HG02588 (cell line): ENCODE data around the gene ARHGAP42.
A peak's percentile ranks its signal among the peaks of the same experiment; 100 is the strongest.
"Not testable (repeated sequence)": the region's sequence is repeated elsewhere in the genome, so short reads cannot be mapped to it uniquely, and the experiment has no call there.

Experiments used
- ATAC-seq: cut with Tn5 transposase; IDR thresholded peaks from one replicate; pipeline ENCODE4 v1.9.1; 2021; ENCODE audit warnings: mild to moderate bottlenecking, moderate library complexity; ENCODE audit not compliant: unreplicated experiment

Gene ARHGAP42

DNA sequence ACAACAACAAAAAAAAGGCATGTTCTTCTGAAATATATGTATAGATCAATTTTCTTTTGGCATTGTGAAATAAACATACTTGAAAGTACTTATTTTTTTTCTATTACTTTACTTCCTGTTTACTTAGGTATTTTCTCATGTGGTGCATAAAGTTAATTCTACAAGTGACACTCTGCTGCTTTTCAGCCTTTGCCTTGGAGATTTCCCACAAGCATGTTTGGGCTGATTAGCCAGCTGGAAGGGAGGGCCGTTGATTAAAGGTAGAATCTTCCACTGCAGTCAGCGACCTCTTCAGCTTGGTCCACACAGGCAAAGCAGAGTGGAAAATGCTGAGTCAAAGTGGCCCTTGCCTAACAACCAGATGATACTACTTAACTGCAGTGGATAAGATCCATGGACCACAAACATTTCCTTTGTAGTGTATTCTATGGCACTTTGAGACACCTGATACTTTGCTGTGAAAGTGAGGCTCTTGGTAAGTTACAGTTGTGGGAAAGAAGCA lies 176.0 kb downstream of the ARHGAP42 start:
- peak; percentile 64 for ATAC-seq

DNA sequence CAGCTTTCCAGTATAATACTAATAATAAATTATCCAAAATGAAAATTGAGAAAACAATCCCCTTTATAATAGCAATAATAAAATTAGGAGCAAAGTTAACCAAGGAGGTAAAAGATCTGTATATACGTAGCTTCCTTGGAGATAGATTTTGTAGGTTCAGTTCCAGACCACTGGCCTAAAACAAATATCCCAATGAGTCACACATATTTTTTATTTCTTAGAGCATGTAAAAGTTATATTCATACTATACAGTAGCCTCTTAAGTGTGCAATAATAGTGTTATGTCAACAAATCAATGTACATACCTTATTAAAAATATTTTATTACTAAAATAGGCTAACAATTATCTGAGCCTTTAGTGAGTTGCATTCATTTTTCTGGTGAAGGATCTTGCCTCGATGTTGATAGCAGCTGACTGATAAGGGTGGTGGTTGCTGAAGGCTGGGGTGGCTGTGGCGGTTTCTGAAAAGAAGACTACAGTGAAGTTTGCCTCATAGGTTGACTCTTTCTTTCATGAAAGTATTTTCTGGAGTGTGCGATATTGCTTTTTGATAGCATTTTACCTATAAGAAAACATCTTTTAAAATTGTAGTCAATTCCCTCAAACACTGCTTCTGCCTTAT lies 178.5 kb downstream of the ARHGAP42 start:
- no peak for ATAC-seq

DNA sequence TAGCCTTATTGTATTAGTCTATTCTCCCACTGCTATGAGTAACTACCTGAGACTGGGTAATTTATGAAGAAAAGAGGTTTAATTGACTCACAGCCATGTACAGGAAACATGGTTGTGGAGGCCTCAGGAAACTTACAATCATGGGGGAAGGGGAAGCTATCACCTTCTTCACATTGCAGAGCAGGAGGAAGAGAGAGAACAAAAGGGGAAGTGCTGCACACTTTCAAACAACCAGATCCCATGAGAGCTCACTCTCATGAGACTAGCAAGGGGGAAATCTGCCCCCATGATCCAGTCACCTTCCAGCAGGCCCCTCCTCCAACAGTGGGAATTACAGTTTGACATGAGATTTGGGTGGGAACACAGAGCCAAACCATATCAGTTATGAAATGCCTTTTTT lies 179.4 kb downstream of the ARHGAP42 start:
- no peak for ATAC-seq

DNA sequence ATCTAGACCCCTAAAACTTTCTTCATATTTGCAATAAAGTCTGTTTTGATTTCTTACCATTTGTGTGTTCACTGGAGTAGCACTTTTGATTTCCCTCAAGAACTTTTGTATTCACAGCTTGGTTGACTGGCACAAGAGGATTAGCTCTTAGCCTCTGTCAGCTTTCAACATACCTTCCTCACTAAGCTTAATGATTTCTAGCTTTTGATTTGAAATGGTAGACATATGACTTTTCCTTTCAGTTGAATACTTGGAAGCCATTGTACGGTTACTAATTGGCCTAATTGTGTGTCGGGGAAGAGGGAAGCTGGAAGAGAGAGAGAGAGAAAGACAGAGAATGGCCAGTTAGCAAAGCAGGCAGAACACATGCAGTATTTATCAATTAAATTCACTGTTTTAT lies 180.5 kb downstream of the ARHGAP42 start:
- ATAC-seq: no peak

DNA sequence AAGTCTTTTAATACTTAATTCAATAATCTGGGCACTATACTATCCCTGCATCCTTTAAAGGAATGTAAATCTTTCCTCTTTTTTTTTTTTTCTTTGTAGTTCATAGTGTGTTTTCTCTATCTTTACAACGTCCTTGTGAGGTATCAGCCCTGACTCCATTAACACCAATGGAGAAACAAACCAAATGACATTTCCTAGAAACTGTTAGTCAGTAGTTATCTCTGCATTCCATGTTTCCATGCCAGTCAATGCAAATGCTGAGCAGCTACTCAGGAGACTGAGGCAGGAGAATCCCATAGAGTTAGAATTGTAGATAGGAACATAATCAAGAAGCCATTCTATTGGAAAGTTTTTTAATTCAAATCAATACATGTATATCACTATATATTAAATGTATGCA lies 182.2 kb downstream of the ARHGAP42 start:
- no peak for ATAC-seq

DNA sequence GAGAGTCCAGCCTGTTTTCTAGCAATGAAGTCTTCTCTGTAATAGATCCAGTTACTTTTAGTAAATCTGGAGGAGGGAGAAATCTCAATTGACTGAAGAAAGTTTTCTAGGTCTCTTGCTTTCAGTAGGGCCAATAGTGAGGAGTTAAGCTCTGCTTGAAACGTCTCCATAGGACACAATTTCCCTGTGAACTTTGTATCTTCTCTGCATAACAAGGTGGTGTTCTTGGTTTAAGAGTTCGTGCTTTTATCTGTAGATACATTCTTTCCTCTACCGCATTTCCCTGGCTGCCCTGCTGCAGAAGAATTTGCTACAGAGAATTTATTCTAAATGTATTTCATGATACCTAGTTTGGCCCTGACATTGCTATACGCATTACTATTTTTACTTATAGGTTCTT lies 183.1 kb downstream of the ARHGAP42 start:
- no peak for ATAC-seq

DNA sequence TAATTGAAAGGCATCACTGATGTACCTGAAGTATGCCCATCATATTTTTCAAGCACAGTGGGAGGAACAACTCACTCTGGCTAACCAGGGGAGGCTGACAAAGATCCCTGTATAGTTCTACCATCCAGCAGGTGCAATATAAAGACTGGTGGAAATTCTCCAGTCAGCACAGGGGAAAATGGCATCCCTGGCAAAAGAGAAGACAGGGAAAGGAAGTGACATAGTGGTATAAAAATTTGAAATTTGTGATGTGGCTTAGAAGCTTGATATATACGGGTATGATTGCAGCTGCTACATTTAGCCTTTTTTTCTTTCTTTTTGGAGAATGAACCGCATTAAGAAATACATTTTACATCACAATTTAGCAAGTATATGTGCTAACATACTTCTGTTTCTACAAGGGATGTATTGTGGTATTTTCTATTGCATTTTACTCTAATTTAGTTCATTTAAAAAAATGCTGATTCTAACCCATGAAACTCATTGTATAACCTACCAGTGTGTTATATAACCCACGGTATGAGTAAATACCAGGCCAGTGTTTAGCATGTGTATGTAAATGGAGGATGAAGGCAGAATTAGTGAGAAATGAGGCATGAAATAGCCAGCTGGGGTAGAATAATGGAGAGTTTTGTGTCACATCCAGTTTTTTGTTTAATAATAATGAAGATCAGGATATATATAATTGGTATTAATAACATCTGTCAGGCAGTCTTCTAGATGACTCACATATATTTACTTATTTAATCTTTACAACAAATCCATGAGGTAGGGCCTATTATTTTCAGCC lies 186.1 kb downstream of the ARHGAP42 start:
- no peak for ATAC-seq

DNA sequence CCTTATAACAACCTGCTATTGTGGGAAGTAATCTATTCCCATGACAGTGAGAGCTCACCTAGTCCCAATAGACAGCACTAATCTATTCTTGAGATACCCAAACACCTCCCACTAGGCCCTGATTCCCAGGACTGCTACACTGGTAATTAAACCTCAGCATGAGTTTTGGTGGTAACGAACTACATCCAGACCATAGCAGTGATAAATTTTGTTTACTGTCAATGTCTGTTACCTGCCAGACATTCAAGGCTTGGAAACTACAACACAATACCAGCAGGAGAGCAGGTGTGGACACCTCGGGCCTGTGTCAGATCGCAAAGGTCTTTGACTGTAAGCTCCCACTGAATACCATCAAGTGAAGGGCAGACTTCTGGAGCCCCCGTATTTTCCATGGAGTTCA lies 187.1 kb downstream of the ARHGAP42 start:
- no peak for ATAC-seq

DNA sequence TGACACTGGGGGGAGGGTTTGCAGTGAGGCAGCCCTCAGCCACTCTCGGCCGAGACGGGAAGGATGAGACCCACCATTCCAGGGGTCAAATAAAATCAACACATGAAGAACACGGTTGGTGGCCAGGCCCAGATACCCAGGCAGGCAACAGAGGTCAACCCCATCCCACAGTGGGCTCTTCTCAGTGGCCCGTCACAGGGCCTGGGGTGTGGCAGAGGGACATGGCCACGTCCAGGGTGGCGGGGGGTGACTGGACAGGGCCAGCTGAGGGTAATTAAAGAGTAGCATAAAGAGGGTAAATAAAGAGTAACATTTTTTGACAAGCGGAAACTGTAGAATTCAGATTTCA lies 188.4 kb downstream of the ARHGAP42 start:
- ATAC-seq: no peak

DNA sequence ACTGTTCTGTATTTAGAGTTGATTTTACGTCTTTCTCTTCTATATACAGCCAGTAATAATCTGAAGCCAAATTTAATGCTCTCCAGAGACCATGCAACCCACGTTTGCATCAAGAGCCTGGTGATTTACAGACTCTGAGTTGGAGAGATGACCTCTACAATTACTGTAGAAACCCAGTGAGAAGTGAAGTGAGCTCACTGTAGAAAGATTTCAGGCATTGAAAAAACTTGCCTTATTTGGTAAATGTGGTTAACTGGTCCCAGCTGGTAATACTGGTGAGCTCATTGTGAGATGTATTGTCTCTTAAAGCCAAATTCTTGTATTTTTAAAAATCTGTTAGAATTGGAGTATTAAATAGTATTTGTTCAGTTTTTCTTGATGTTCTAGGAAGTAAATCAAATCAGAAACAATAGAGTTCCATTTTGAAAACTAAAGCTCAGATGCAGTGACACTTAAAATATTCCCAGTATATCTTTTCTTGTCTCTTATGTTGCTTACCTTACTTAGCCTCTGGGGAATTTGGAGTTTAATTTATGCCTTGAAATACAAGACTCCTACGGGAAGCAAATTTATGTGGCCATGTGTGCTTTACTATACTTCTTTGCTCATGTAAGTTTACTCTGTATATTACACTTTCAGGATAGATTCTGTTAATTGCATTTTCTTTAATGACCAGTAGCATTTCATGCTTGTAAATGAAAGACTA lies 189.9 kb downstream of the ARHGAP42 start:
- ATAC-seq: peak; percentile 85

DNA sequence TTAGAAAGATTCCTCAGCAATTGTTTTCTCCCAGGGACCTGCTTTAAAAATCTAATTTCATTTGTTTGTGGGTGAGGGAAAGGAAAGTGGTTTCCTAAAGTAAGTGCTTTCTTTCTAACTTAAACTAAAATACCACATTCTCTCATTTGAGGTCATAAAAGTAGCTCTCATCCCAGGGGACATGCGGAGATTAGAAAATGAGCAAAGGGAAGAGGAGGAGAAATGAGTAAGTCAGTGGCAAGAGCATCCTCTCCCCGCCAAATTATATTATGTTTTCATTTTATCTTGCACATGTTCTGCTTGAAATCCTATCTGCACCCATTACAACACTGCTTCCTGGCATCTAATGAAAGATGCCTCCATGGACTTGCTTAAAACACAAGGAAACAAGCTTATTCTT lies 191.4 kb downstream of the ARHGAP42 start:
- no peak for ATAC-seq

DNA sequence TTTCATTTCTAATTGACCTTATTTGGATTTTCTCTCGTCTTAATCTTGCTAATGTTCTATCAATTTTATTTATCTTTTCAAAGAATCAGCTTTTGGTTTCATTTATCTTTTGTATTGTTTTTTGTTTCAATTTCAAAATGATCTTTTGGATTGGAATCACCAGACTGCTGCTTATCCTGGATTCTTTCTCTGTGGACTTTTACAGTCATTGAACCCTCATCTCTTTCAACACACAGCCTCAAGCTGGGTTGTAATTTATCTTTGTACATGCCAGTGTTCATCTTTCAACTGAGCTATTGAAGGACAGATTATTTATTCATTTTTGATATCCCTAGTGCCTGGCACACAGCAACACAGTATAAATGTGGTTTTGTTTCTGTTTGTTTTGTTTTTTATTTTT lies 195.9 kb downstream of the ARHGAP42 start:
- ATAC-seq: no peak

DNA sequence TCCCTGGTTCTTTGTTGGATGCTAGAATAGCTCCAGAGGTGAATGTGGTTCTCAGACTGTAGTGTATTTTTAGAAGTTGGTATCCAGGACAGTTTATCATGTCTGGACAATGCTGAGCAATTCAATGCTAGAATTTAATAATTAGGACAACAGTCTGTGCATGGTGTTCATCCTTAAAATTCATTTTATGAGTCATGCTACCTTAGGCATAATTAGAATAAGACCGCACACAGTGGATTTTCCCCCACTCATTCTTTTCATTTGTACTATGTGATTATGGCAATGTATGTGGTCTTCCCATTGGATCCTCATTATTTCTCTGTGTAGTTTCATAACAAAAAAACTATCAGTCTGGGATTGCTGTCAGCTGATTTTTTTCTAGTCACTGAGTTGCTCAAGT lies 196.7 kb downstream of the ARHGAP42 start:
- no peak for ATAC-seq

DNA sequence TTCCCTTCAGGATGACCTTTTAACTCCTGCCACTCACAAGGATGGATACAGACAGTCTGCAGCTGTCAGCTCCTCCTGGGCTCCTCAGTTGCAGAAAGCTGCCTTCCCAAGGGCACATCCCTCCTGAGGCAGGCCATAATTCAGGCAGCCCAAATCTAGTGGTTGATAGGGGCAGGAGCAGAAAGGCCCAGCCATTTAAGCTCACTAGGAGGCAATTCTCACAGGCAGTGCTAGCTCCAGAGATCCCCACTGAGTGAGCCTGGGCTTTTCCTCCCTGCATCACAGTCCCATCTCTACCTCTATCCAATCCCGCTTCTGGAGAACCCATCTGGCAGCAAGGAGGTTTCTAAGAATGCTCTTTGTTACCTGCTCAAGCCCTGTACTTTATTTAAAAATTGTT lies 200.6 kb downstream of the ARHGAP42 start:
- no peak for ATAC-seq

DNA sequence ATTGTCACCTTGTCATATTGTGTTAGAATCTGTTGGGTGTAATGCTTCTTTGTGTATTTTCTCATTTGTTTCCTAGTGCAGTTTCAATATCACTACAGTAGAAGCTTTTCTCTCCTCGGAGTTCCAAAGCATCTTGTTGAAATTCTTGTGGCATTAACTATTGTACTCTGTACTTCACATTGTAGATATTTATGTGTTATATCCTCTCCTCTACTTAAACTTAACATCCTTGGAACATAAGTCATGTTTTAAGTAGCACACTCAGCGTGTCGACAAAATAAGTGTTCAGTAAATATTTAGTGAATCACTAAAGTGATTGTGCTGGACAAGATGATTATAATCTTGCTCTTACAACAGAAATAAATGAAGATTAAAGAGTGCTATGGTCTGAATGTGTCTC lies 201.7 kb downstream of the ARHGAP42 start:
- no peak for ATAC-seq

DNA sequence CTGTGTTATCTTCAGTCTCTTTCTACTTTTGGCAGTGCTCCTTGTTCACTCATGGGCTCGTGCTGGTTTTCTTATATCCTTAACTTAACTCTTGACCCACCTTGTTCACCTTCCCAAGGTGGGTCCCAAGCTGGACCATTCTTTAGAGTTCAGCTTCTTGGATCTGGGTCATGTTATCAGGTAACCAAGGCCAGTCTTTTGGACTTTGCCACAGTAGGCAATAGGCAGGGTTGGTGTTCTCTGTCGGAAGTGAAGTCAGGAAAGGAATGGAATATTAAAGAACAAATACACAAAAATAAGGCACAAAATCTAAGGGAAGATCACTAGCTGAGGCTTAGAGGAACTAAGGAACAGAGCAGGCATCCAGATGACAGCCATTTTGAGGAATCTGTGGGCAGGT lies 202.7 kb downstream of the ARHGAP42 start:
- ATAC-seq: no peak

DNA sequence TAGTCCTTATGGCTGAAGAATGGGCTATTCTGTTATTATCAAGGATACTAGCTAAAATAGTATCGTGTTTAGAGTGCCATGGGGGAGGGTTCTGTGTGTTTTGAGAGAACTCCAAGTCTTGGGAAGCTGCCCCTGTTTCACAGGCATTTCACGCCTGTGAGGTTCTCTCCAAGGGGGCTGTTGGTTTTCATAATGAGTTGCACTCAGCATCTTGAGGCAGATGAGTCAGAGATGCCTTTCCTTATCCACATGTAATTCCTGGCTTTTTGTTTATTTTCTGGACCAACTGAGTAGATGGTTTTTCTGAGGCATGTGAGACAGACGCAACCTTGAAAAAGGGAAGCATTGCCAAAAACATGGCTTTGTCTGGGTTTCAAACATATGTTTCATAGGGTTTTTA lies 203.7 kb downstream of the ARHGAP42 start:
- no peak for ATAC-seq

DNA sequence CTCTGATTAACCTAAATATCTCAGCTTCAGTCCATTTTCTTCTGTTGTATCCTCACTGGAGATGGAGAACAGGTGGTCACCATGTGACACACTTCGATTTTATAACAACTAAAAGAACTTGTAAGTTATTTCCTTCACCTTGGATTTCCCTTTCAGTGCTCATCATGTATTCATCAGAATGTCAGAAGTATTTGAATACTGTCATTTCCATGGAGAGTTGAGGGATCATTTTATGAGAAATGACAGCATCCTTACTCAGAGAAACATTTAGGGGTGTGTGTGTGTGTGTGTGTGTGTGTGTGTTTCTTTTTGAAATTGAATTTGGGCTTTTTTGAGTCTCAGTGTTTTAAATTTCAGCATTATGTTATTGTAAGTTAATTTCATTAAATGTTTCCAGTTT lies 205.8 kb downstream of the ARHGAP42 start:
- no peak for ATAC-seq

DNA sequence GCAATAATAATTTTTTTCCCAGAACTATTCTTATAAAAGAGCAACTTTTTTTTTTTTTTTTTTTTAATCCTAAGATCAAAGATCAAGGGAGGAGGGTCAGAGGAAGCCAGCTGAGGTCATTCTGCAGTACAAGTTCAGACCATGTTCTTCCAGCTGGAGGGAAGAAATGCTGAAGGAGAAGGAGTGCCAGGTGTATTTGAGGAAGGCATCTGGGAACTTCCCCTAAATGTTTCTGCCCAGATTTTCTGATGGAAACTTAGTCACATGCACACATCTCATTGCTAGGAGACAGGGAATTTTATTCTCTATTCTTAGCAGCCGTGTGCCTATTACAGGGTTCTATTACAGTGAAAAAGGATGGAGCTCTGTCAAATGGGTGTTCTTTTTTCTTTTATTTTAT lies 208.4 kb downstream of the ARHGAP42 start:
- ATAC-seq: no peak

DNA sequence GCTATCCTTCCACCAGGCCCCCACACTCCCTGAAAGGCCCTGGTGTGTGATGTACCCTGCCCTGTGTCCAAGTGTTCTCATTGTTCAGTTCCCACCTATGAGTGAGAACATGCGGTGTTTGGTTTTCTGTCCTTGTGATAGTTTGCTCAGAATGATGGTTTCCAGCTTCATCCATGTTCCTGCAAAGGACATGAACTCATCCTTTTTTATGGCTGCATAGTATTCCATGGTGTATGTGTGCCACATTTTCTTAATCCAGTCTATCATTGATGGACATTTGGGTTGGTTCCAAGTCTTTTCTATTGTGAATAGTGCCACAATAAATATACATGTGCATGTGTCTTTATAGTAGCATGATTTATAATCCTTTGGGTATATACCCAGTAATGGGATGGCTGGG lies 208.9 kb downstream of the ARHGAP42 start:
- ATAC-seq: not testable (repeated sequence)

DNA sequence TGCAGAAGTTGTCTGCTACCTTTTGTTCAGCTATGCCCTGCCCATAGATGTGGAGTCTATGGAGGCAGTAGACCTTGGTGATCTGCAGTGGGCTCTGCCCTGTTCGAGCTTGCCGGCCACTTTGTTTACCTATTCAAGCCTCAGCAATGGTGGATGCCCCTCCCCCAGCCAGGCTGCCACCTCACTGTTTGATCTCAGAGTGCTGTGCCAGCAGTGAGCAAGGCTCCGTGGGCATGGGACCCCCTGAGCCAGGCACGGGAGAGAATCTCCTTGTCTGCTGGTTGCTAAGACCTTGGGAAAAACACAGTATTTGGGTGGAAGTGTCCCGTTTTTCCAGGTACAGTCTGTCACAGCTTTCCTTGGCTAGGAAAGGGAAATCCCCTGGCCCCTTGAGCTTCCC lies 214.4 kb downstream of the ARHGAP42 start:
- not testable (repeated sequence) for ATAC-seq
